K562 (cell line): ENCODE results near the gene SEC61A1. TPM values are rescaled to one million over a fixed set of nuclear protein-coding genes. Genes with fewer than 3 reads are reported as not detected.

Source experiments
- ADNP ChIP-seq: fragments of 200-800 bp; sonication (Bioruptor generic); IDR thresholded peaks from 2 replicates; pipeline ENCODE4 v1.6.1; 2016; ENCODE audit warnings: missing genetic modification characterization, missing compliant biosample characterization
- FOSL1 ChIP-seq: fragments of 200-800 bp; sonication (Bioruptor generic); conservative IDR thresholded peaks from 2 replicates; pipeline ENCODE4 v1.6.1; 2016; ENCODE audit warnings: missing genetic modification characterization, missing compliant biosample characterization
- NFE2 ChIP-seq: IDR thresholded peaks from 2 replicates; pipeline ENCODE4 v1.6.1; 2014; ENCODE audit warnings: antibody characterized with exemption, low read depth
- NR3C1 ChIP-seq: sonication (generic); formaldehyde crosslinking; IDR thresholded peaks from 2 replicates; pipeline ENCODE4 v1.8.1; 2022; ENCODE audit warnings: missing genetic modification reagents
- POLR2B ChIP-seq: fragments of 450-650 bp; IDR thresholded peaks from 2 replicates; pipeline ENCODE4 v1.6.1; 2018; ENCODE audit warnings: low read depth; ENCODE audit not compliant: partially characterized antibody
- SAFB2 ChIP-seq: fragments of 200-400 bp; formaldehyde crosslinking; IDR thresholded peaks from 2 replicates; pipeline ENCODE4 v1.6.1; 2018; ENCODE audit warnings: borderline replicate concordance, low read length, low read depth, moderate library complexity; ENCODE audit not compliant: severe bottlenecking
- SP1 ChIP-seq: sonication (generic); formaldehyde crosslinking; IDR thresholded peaks from 2 replicates; pipeline ENCODE4 v1.8.1; 2022; ENCODE audit warnings: mild to moderate bottlenecking, missing genetic modification reagents
- STAT5B ChIP-seq: fragments of 250-450 bp; sonication (Bioruptor Pico); IDR thresholded peaks from 2 replicates; pipeline ENCODE4 v1.8.0; 2021; ENCODE audit warnings: mild to moderate bottlenecking, inconsistent platforms
- ZNF23 ChIP-seq: fragments of 250-450 bp; sonication (Bioruptor Pico); IDR thresholded peaks from 2 replicates; pipeline ENCODE4 v1.4.0; 2020; ENCODE audit warnings: mild to moderate bottlenecking
- polyA plus RNA-seq, 8 experiments: library from polyadenylated mRNA; depleted of rRNA in 4 of 8; stranded (reverse) in 5 of 8; unstranded in 3 of 8; fragments of >200 nt; fragmentation: Nextera tagmentation in 2 of 8; fragmentation: Illumina TruSeq in 1 of 8; extraction: Ambion mirVana in 2 of 8; extraction: Trizol in 1 of 8; gene quantifications; 2 replicates each; pipeline versions ENCODE4 v1.2.1 to v1.2.3, GENCODE V29; 2011 to 2014; ENCODE audit warnings: inconsistent platforms in 1 of 8, missing spikeins in 1 of 8
- total RNA-seq, 7 experiments: library from RNA; depleted of rRNA in 6 of 7; stranded (reverse); fragments of >200 nt in 6 of 7; fragmentation: Illumina TruSeq in 2 of 7; extraction: Trizol in 2 of 7; gene quantifications; 2 replicates each; pipeline versions ENCODE4 v1.2.1 to v1.2.3, GENCODE V29; 2011 to 2021; ENCODE audit warnings: low replicate concordance in 1 of 7
- TF ChIP-seq, protein P1 (sequence below): fragments of 200-600 bp; sonication (generic); IDR thresholded peaks from one replicate; pipeline ENCODE4 v1.6.1; 2012; ENCODE audit warnings: mild to moderate bottlenecking, low read depth, low read length, inconsistent platforms
- TF ChIP-seq, protein P2 (sequence below): conservative IDR thresholded peaks from 2 replicates; pipeline ENCODE4 v1.6.1; 2011; ENCODE audit warnings: low read depth, mild to moderate bottlenecking, low read length; ENCODE audit not compliant: control insufficient read depth
- TF ChIP-seq, protein P3 (sequence below): fragments of 200-800 bp; sonication (Bioruptor generic); IDR thresholded peaks from 2 replicates; pipeline ENCODE4 v1.6.1; 2017; ENCODE audit warnings: missing genetic modification characterization, missing compliant biosample characterization

Gene SEC61A1
- total and polyA plus RNA-seq, 9 of the 15 experiments (the other 6 are each of a cell fraction or from before 2014, with no cell fraction given) = 1.9 to 140 (median 79.1) TPM

GRCh38 chr3:128075522-128076482 is 23.6 kb downstream of the SEC61A1 start (continued):
- TF ChIP-seq, protein P1, sequence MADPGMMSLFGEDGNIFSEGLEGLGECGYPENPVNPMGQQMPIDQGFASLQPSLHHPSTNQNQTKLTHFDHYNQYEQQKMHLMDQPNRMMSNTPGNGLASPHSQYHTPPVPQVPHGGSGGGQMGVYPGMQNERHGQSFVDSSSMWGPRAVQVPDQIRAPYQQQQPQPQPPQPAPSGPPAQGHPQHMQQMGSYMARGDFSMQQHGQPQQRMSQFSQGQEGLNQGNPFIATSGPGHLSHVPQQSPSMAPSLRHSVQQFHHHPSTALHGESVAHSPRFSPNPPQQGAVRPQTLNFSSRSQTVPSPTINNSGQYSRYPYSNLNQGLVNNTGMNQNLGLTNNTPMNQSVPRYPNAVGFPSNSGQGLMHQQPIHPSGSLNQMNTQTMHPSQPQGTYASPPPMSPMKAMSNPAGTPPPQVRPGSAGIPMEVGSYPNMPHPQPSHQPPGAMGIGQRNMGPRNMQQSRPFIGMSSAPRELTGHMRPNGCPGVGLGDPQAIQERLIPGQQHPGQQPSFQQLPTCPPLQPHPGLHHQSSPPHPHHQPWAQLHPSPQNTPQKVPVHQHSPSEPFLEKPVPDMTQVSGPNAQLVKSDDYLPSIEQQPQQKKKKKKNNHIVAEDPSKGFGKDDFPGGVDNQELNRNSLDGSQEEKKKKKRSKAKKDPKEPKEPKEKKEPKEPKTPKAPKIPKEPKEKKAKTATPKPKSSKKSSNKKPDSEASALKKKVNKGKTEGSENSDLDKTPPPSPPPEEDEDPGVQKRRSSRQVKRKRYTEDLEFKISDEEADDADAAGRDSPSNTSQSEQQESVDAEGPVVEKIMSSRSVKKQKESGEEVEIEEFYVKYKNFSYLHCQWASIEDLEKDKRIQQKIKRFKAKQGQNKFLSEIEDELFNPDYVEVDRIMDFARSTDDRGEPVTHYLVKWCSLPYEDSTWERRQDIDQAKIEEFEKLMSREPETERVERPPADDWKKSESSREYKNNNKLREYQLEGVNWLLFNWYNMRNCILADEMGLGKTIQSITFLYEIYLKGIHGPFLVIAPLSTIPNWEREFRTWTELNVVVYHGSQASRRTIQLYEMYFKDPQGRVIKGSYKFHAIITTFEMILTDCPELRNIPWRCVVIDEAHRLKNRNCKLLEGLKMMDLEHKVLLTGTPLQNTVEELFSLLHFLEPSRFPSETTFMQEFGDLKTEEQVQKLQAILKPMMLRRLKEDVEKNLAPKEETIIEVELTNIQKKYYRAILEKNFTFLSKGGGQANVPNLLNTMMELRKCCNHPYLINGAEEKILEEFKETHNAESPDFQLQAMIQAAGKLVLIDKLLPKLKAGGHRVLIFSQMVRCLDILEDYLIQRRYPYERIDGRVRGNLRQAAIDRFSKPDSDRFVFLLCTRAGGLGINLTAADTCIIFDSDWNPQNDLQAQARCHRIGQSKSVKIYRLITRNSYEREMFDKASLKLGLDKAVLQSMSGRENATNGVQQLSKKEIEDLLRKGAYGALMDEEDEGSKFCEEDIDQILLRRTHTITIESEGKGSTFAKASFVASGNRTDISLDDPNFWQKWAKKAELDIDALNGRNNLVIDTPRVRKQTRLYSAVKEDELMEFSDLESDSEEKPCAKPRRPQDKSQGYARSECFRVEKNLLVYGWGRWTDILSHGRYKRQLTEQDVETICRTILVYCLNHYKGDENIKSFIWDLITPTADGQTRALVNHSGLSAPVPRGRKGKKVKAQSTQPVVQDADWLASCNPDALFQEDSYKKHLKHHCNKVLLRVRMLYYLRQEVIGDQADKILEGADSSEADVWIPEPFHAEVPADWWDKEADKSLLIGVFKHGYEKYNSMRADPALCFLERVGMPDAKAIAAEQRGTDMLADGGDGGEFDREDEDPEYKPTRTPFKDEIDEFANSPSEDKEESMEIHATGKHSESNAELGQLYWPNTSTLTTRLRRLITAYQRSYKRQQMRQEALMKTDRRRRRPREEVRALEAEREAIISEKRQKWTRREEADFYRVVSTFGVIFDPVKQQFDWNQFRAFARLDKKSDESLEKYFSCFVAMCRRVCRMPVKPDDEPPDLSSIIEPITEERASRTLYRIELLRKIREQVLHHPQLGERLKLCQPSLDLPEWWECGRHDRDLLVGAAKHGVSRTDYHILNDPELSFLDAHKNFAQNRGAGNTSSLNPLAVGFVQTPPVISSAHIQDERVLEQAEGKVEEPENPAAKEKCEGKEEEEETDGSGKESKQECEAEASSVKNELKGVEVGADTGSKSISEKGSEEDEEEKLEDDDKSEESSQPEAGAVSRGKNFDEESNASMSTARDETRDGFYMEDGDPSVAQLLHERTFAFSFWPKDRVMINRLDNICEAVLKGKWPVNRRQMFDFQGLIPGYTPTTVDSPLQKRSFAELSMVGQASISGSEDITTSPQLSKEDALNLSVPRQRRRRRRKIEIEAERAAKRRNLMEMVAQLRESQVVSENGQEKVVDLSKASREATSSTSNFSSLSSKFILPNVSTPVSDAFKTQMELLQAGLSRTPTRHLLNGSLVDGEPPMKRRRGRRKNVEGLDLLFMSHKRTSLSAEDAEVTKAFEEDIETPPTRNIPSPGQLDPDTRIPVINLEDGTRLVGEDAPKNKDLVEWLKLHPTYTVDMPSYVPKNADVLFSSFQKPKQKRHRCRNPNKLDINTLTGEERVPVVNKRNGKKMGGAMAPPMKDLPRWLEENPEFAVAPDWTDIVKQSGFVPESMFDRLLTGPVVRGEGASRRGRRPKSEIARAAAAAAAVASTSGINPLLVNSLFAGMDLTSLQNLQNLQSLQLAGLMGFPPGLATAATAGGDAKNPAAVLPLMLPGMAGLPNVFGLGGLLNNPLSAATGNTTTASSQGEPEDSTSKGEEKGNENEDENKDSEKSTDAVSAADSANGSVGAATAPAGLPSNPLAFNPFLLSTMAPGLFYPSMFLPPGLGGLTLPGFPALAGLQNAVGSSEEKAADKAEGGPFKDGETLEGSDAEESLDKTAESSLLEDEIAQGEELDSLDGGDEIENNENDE = no peak
- TF ChIP-seq SAFB2 (no peak), NR3C1 (CRISPR knock-in tag) (no peak), FOSL1 (0 out of 2 replicates have a peak, but pooled peaks have one; percentile 6), POLR2B (no peak), ZNF23 (no peak), NFE2 (no peak), STAT5B (CRISPR knock-in tag) (no peak), ADNP (tag) (no peak), SP1 (CRISPR knock-in tag) (peak; percentile 95)
- TF ChIP-seq, protein P2, sequence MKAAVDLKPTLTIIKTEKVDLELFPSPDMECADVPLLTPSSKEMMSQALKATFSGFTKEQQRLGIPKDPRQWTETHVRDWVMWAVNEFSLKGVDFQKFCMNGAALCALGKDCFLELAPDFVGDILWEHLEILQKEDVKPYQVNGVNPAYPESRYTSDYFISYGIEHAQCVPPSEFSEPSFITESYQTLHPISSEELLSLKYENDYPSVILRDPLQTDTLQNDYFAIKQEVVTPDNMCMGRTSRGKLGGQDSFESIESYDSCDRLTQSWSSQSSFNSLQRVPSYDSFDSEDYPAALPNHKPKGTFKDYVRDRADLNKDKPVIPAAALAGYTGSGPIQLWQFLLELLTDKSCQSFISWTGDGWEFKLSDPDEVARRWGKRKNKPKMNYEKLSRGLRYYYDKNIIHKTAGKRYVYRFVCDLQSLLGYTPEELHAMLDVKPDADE = peak; percentile 65
- TF ChIP-seq, protein P3, sequence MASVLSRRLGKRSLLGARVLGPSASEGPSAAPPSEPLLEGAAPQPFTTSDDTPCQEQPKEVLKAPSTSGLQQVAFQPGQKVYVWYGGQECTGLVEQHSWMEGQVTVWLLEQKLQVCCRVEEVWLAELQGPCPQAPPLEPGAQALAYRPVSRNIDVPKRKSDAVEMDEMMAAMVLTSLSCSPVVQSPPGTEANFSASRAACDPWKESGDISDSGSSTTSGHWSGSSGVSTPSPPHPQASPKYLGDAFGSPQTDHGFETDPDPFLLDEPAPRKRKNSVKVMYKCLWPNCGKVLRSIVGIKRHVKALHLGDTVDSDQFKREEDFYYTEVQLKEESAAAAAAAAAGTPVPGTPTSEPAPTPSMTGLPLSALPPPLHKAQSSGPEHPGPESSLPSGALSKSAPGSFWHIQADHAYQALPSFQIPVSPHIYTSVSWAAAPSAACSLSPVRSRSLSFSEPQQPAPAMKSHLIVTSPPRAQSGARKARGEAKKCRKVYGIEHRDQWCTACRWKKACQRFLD (CRISPR knock-in tag) = peak; percentile 34; the same call in 1 of the 2 replicates
